ENCODE data around the gene POR. TPM values are rescaled to one million over a fixed set of nuclear protein-coding genes. Genes with fewer than 3 reads are reported as not detected.

POR gene
- total RNA-seq, 2 donors from 2014 or later: 76.3 to 88.8 TPM

- DNase-seq (ENCODE audit: low spot score): peak; percentile 81
- intact Hi-C loops (cut with DNase I): no loop called here
Measured at GRCh38 chr7:75983471-75984129, 68.6 kb downstream of the POR start.

- intact Hi-C loops (cut with DNase I): no loop called here
- DNase-seq (ENCODE audit: low spot score): no peak
Measured at GRCh38 chr7:75984130-75985008, 69.4 kb downstream of the POR start.

GRCh38 chr7:75985009-75985517 is 70.1 kb downstream of the POR start:
- intact Hi-C loops (cut with DNase I): no loop called here
- DNase-seq (ENCODE audit: low spot score): peak; percentile 79

GRCh38 chr7:75985518-75986146 is 70.7 kb downstream of the POR start:
- peak; percentile 86 for DNase-seq (ENCODE audit: low spot score)

GRCh38 chr7:75986147-75986781 is 71.3 kb downstream of the POR start:
- DNase-seq (ENCODE audit: low spot score): peak; percentile 78
- intact Hi-C loops (cut with DNase I): no loop called here

More at GRCh38 chr7:75985518-75986146, 70.7 kb downstream of the POR start:
- intact Hi-C loops (cut with DNase I): no loop called here

GRCh38 chr7:75987026-75987804 is 72.3 kb downstream of the POR start:
- intact Hi-C loops (cut with DNase I): no loop called here
- no peak for DNase-seq (ENCODE audit: low spot score)

GRCh38 chr7:75987805-75988567 is 73.0 kb downstream of the POR start:
- DNase-seq (ENCODE audit: low spot score): no peak
- intact Hi-C loops (cut with DNase I): no loop called here

- intact Hi-C loops (cut with DNase I): no loop called here
Measured at GRCh38 chr7:75988568-75989499, 73.9 kb downstream of the POR start.

GRCh38 chr7:75989500-75990388 is 74.8 kb downstream of the POR start:
- intact Hi-C loops (cut with DNase I): no loop called here
- DNase-seq (ENCODE audit: low spot score): peak; percentile 87

More at GRCh38 chr7:75988568-75989499, 73.9 kb downstream of the POR start:
- no peak for DNase-seq (ENCODE audit: low spot score)

- DNase-seq (ENCODE audit: low spot score): no peak
- intact Hi-C loops (cut with DNase I): no loop called here
Measured at GRCh38 chr7:75991531-75992082, 76.7 kb downstream of the POR start.

- peak; percentile 84 for DNase-seq (ENCODE audit: low spot score)
- intact Hi-C loops (cut with DNase I): no loop called here
Measured at GRCh38 chr7:75992083-75992755, 77.3 kb downstream of the POR start.

- intact Hi-C loops (cut with DNase I): no loop called here
Measured at GRCh38 chr7:75993689-75994387, 78.9 kb downstream of the POR start.

GRCh38 chr7:75994388-75995051 is 79.6 kb downstream of the POR start, which contains the start of gene TMEM120A:
Gene TMEM120A (minus strand): TSS chr7:75994595. CDS start chr7:75994570, 25 bp downstream.
- intact Hi-C loops (cut with DNase I): no loop called here
- peak; percentile 99 for DNase-seq (ENCODE audit: low spot score)

More at GRCh38 chr7:75993689-75994387, 78.9 kb downstream of the POR start:
- DNase-seq (ENCODE audit: low spot score): peak; percentile 95

- intact Hi-C loops (cut with DNase I): no loop called here
- no peak for DNase-seq (ENCODE audit: low spot score)
Measured at GRCh38 chr7:75995052-75995471, 80.1 kb downstream of the POR start.
